Measurements from ENCODE around the gene PRG3. TPM values are rescaled to one million over a fixed set of nuclear protein-coding genes. Genes with fewer than 3 reads are reported as not detected.

Gene PRG3
- total and polyA plus RNA-seq, 9 of the 15 experiments (the other 6 are each of a cell fraction or from before 2014, with no cell fraction given) = 0.18 to 0.55 (median 0.38) TPM; not detected in 6

DNA sequence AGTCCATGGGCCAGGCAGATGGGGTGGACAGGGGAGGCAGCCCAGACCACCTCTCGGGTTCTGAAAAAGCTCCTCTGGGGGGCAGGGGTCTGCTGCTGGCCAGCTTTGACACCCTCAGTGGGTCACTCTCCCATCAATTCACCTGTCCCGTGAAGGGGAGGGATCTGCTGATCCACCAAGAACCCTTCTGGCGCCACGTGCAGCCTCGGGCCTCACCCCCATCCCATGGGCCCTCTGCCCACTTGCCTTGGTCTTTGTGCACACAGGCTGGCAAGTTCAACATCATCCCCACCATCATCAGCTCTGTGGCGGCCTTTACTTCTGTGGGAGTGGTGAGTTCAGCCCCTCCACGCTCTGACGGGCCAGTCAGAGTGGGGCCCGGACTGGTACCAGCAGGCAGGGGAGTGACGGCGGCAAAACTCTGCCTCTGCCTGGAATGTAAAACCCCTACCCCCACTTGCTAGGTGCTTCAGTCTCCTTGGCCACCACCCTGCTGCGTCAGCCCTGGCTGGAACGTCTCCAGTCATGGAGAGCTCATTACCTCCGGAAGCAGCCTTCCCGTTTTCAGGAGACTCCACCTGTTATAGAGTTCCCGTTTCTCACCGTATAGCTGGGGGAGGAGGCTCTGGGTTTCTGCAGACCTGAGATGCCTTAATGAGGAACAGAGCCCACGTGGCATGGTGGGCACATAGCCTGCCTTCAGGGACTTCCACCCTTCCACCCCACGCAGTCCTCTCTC lies 12.7 kb downstream of the PRG3 start (continued):
- TF ChIP-seq C11orf30 (IDR thresholded peaks at IDR 0.05; ENCODE audit: low read depth) (peak; percentile 27; the same call in 1 of the 2 replicates), THAP7 (CRISPR knock-in tag; IDR thresholded peaks at IDR 0.05) (no peak), ZEB2 (IDR thresholded peaks at IDR 0.05) (peak; percentile 40; the same call in 1 of the 2 replicates), RFX1 (IDR thresholded peaks at IDR 0.05) (peak; percentile 24; the same call in 1 of the 2 replicates), ZNF175 (CRISPR knock-in tag; IDR thresholded peaks at IDR 0.05; ENCODE audit: low read depth) (no peak), TEAD1 (CRISPR knock-in tag; IDR thresholded peaks at IDR 0.05) (0 out of 4 replicates have a peak, but pooled peaks of 1 of the 2 experiments have one; percentile 44)
- TF ChIP-seq, protein P1, sequence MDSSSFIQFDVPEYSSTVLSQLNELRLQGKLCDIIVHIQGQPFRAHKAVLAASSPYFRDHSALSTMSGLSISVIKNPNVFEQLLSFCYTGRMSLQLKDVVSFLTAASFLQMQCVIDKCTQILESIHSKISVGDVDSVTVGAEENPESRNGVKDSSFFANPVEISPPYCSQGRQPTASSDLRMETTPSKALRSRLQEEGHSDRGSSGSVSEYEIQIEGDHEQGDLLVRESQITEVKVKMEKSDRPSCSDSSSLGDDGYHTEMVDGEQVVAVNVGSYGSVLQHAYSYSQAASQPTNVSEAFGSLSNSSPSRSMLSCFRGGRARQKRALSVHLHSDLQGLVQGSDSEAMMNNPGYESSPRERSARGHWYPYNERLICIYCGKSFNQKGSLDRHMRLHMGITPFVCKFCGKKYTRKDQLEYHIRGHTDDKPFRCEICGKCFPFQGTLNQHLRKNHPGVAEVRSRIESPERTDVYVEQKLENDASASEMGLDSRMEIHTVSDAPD (CRISPR knock-in tag; IDR thresholded peaks at IDR 0.05) = no peak

All from K562 (cell line).